MM.1S (cell line): ENCODE results near the gene MINDY4.

Source experiments
- DNase-seq: peaks from one replicate; pipeline ENCODE4 v3.0.0-alpha.2; 2015
- H2AFZ ChIP-seq: fragments of 300-600 bp; sonication (generic); 2 replicates; pipeline ENCODE4 v1.6.0; 2016; ENCODE audit warnings: antibody characterized with exemption, low read length
- H3F3A ChIP-seq: fragments of 300-600 bp; sonication (generic); 2 replicates; pipeline ENCODE4 v1.6.1; 2016; ENCODE audit warnings: mild to moderate bottlenecking, antibody characterized with exemption, low read length, moderate library complexity, mixed read lengths; ENCODE audit not compliant: insufficient read depth
- H3K27ac ChIP-seq: fragments of 300-600 bp; sonication (generic); 2 replicates; pipeline ENCODE4 v1.5.1; 2016; ENCODE audit warnings: mild to moderate bottlenecking, low read length
- H3K27me3 ChIP-seq: fragments of 300-600 bp; sonication (generic); replicated peaks from 2 replicates; pipeline ENCODE4 v1.6.0; 2016; ENCODE audit warnings: low read length; ENCODE audit not compliant: insufficient read depth
- H3K36me3 ChIP-seq: fragments of 300-600 bp; sonication (generic); replicated peaks from 2 replicates; pipeline ENCODE4 v1.6.1; 2016; ENCODE audit warnings: mild to moderate bottlenecking, low read length, mixed read lengths; ENCODE audit not compliant: insufficient read depth
- H3K4me1 ChIP-seq: fragments of 300-600 bp; sonication (generic); 2 replicates; pipeline ENCODE4 v1.6.1; 2016; ENCODE audit warnings: low read length, mixed read lengths
- H3K4me2 ChIP-seq: fragments of 300-600 bp; sonication (generic); 2 replicates; pipeline ENCODE4 v1.6.0; 2016; ENCODE audit warnings: low read depth, low read length
- H3K4me3 ChIP-seq: fragments of 300-600 bp; sonication (generic); 2 replicates; pipeline ENCODE4 v1.5.1; 2016; ENCODE audit warnings: low read length, mixed read lengths
- H3K79me2 ChIP-seq: fragments of 300-600 bp; sonication (generic); 2 replicates; pipeline ENCODE4 v1.6.1; 2016; ENCODE audit warnings: mixed run types, low read length, mixed read lengths
- H3K9ac ChIP-seq: fragments of 300-600 bp; sonication (generic); 2 replicates; pipeline ENCODE4 v1.6.1; 2016; ENCODE audit warnings: low read length, mixed read lengths
- H3K9me2 ChIP-seq: fragments of 300-600 bp; sonication (generic); replicated peaks from 2 replicates; pipeline ENCODE4 v1.6.1; 2016; ENCODE audit warnings: mild to moderate bottlenecking, low read length, mixed read lengths; ENCODE audit not compliant: insufficient read depth
- H3K9me3 ChIP-seq: fragments of 300-600 bp; sonication (generic); replicated peaks from 2 replicates; pipeline ENCODE4 v1.6.1; 2016; ENCODE audit warnings: mild to moderate bottlenecking, low read length, mixed read lengths; ENCODE audit not compliant: insufficient read depth
- H4K20me1 ChIP-seq: fragments of 300-600 bp; sonication (generic); 2 replicates; pipeline ENCODE4 v1.6.1; 2016; ENCODE audit warnings: mild to moderate bottlenecking, low read length, moderate library complexity, mixed read lengths; ENCODE audit not compliant: insufficient read depth
- CTCF ChIP-seq: fragments of 300-600 bp; sonication (generic); IDR thresholded peaks from 2 replicates; pipeline ENCODE4 v1.5.1; 2016; ENCODE audit warnings: antibody characterized with exemption, low read length, mixed read lengths
- EZH2 ChIP-seq: fragments of 300-600 bp; sonication (generic); optimal IDR thresholded peaks from 2 replicates; pipeline ENCODE3; 2017; ENCODE audit warnings: low read depth, mild to moderate bottlenecking, antibody characterized with exemption, low read length, mixed read lengths
- EZH2phosphoT487 ChIP-seq: fragments of 300-600 bp; sonication (generic); IDR thresholded peaks from 2 replicates; pipeline ENCODE4 v1.6.1; 2018; ENCODE audit warnings: antibody characterized with exemption, low read length

The MINDY4 gene

DNA sequence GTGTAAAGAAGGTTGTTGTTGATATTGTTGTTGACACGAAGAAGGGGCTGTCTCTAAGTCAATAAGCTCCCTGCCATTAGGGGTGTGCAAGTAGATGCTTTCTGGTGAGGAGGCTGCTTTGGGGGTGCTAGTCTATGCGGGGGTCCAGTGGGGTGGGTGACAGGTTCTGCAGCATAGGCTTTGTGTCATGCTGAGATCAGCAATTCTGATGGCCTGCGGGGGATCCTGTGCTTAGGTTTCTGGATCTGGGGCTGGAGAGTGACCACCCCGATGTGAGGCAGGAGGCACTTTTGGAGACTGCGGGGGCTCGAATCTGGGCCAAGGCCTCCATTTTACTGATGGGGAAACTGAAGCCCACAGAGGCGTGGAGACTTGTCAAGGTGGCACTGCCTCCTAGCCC, 145.6 kb downstream of the MINDY4 start:
- no peak overlapping the region for H3K4me2 ChIP-seq
- TF ChIP-seq EZH2phosphoT487, result no peak
- TF ChIP-seq EZH2, result no peak
- no peak for TF ChIP-seq CTCF
- H3K4me1 ChIP-seq, result no peaks in the 10 kb centered on the region
- no peaks in the 10 kb centered on the region for H3K27me3 ChIP-seq
- no peak for DNase-seq
- H3K4me3 ChIP-seq, result no peak overlapping the region
- no peaks in the 10 kb centered on the region for H4K20me1 ChIP-seq
- H3K9me2 ChIP-seq, result no peaks in the 10 kb centered on the region
- no peak overlapping the region for H3K27ac ChIP-seq
- no peaks in the 10 kb centered on the region for H3F3A ChIP-seq
- no peaks in the 10 kb centered on the region for H3K9me3 ChIP-seq
- H3K79me2 ChIP-seq, result no peaks in the 10 kb centered on the region
- no peak overlapping the region for H2AFZ ChIP-seq
- H3K9ac ChIP-seq, result no peak overlapping the region
- no peaks in the 10 kb centered on the region for H3K36me3 ChIP-seq

DNA sequence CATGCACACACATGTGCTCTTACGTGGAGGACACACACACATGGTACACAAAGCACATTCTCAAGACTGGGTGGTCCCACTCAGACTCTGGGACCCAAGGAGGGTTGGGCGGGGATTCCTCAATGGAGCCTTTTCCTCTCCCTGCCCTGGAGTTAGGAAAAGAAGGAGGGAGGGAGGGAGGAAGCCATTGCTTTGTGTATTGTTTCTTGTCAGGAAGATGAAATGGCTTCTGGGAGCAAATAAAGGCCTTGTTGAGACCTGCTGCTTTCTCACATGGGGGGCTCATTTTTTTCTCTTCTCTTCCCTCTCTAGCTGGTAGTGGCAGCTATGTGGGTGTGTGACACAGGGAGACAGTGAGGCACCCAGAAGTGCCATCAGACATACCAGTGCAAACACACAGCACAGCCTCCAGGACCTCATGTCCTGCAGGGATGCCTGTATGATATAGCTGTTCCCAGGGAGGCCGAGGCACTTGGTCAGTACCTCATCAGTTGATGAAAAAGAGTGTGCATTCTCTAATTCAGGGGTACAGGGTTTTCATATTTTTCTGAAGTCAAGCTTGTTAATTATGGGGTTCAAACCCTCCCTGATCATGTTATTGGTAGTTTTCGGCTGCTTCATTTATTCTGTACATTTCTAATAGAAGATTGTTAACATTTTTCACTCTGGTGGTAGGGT, 146.1 kb downstream of the MINDY4 start:
- Histone ChIP-seq H3K36me3 (no peaks in the 10 kb centered on the region), H3K4me1 (no peaks in the 10 kb centered on the region), H3K27ac (no peak overlapping the region), H3K4me2 (no peak overlapping the region), H3F3A (no peaks in the 10 kb centered on the region), H3K27me3 (no peaks in the 10 kb centered on the region), H3K9ac (no peak overlapping the region), H3K4me3 (no peak overlapping the region), H3K9me2 (no peaks in the 10 kb centered on the region), H2AFZ (no peak overlapping the region), H3K79me2 (no peaks in the 10 kb centered on the region), H4K20me1 (no peaks in the 10 kb centered on the region), H3K9me3 (no peaks in the 10 kb centered on the region)
- no peak for DNase-seq
- TF ChIP-seq EZH2phosphoT487 (no peak), CTCF (no peak), EZH2 (no peak)

- H3K9me3 ChIP-seq, result no peaks in the 10 kb centered on the region
- no peaks in the 10 kb centered on the region for H3K79me2 ChIP-seq
- no peak overlapping the region for H3K9ac ChIP-seq
- no peaks in the 10 kb centered on the region for H3K27me3 ChIP-seq
- H3F3A ChIP-seq, result no peaks in the 10 kb centered on the region
- no peak for DNase-seq
- H3K27ac ChIP-seq, result no peak overlapping the region
- TF ChIP-seq EZH2phosphoT487 (no peak), CTCF (no peak), EZH2 (no peak)
- H3K9me2 ChIP-seq, result no peaks in the 10 kb centered on the region
- no peaks in the 10 kb centered on the region for H3K36me3 ChIP-seq
- no peaks in the 10 kb centered on the region for H4K20me1 ChIP-seq
- H3K4me2 ChIP-seq, result no peak overlapping the region
- H3K4me1 ChIP-seq, result no peaks in the 10 kb centered on the region
- no peak overlapping the region for H2AFZ ChIP-seq
- no peak overlapping the region for H3K4me3 ChIP-seq
These were observed 147.5 kb downstream of the MINDY4 start for GRCh38 chr7:30918676-30919075.
